Peyer's patch (tissue), 4 donors: ENCODE results near the gene EYA4. TPM values are rescaled to one million over a fixed set of nuclear protein-coding genes. Genes with fewer than 3 reads are reported as not detected.

Experiments used
- DNase-seq, 3 donors: peaks; one replicate each; pipeline ENCODE4 v3.0.0-alpha.2; 2017 to 2019
- H3K27ac ChIP-seq, 4 donors: fragments of 200-600 bp; sonication (generic); one replicate each; pipeline ENCODE4 v1.5.1; 2016 to 2019
- H3K27me3 ChIP-seq, 2 donors: fragments of 200-600 bp; sonication (generic); one replicate each; pipeline ENCODE4 v1.5.1; 2019
- H3K36me3 ChIP-seq, 3 donors: fragments of 200-600 bp; sonication (generic); one replicate each; pipeline ENCODE4 v1.5.1; 2016 to 2019
- H3K4me1 ChIP-seq, 4 donors: fragments of 200-600 bp; sonication (generic); one replicate each; pipeline ENCODE4 v1.5.1; 2016 to 2019
- H3K4me3 ChIP-seq, 4 donors: fragments of 200-600 bp; sonication (generic); 1 replicate in 3 of 4; 2 replicates in 1 of 4; pipeline ENCODE4 v1.5.1; 2016 to 2019; ENCODE audit warnings: mild to moderate bottlenecking in 1 of 4
- H3K9me3 ChIP-seq, 4 donors: fragments of 200-600 bp; sonication (generic); one replicate each; pipeline ENCODE4 v1.5.1; 2016 to 2019; ENCODE audit warnings: mild to moderate bottlenecking in 1 of 4
- CTCF ChIP-seq, 6 experiments: fragments of 450-650 bp in 4 of 6; fragments of 200-600 bp in 2 of 6; sonication (generic) in 1 of 6; IDR thresholded peaks; one replicate each; pipeline ENCODE4 v1.5.1; 2017 to 2019; ENCODE audit warnings: antibody characterized with exemption in 6 of 6, mild to moderate bottlenecking in 3 of 6, moderate library complexity in 1 of 6
- POLR2A ChIP-seq, 2 donors: fragments of 450-650 bp; IDR thresholded peaks; one replicate each; pipeline ENCODE4 v1.5.1; 2017; ENCODE audit warnings: antibody characterized with exemption in 2 of 2, mild to moderate bottlenecking in 2 of 2, moderate library complexity in 2 of 2
- total RNA-seq, 4 donors: library from RNA; depleted of rRNA; stranded (reverse); fragments of >200 nt; gene quantifications; one replicate each; pipeline ENCODE4 v1.1.0, GENCODE V29; 2016

EYA4 gene
- total RNA-seq, 4 donors from 2014 or later: 0.19 to 3.3 (median 1.3) TPM; not detected in 1

GRCh38 chr6:133277228-133277899 is 36.2 kb downstream of the EYA4 start:
- no peak for TF ChIP-seq CTCF (IDR thresholded peaks at IDR 0.05)
- no peak for TF ChIP-seq POLR2A (IDR thresholded peaks at IDR 0.05)
- Histone ChIP-seq H3K4me1 (no peaks in the 10 kb centered on the region), H3K9me3 (no peaks in the 10 kb centered on the region), H3K4me3 (no peak overlapping the region), H3K27ac (no peak overlapping the region), H3K27me3 (no peaks in the 10 kb centered on the region), H3K36me3 (no peaks in the 10 kb centered on the region)
- DNase-seq: no peak

- no peaks in the 10 kb centered on the region for H3K36me3 ChIP-seq
- H3K27ac ChIP-seq: no peak overlapping the region
- no peak for DNase-seq
- no peak for TF ChIP-seq CTCF (IDR thresholded peaks at IDR 0.05)
- TF ChIP-seq POLR2A (IDR thresholded peaks at IDR 0.05): no peak
- H3K4me1 ChIP-seq: no peaks in the 10 kb centered on the region
- no peaks in the 10 kb centered on the region for H3K27me3 ChIP-seq
- no peak overlapping the region for H3K4me3 ChIP-seq
- H3K9me3 ChIP-seq: no peaks in the 10 kb centered on the region
Observed at GRCh38 chr6:133277900-133278545, 36.9 kb downstream of the EYA4 start.

- H3K36me3 ChIP-seq: no peaks in the 10 kb centered on the region
- no peaks in the 10 kb centered on the region for H3K9me3 ChIP-seq
- H3K27me3 ChIP-seq: no peaks in the 10 kb centered on the region
- no peak for DNase-seq
- no peak overlapping the region for H3K4me3 ChIP-seq
- no peaks in the 10 kb centered on the region for H3K4me1 ChIP-seq
- no peak overlapping the region for H3K27ac ChIP-seq
- TF ChIP-seq POLR2A (IDR thresholded peaks at IDR 0.05) (no peak), CTCF (IDR thresholded peaks at IDR 0.05) (no peak)
Observed at GRCh38 chr6:133286765-133287164, 45.6 kb downstream of the EYA4 start.

GRCh38 chr6:133288662-133289061 is 47.5 kb downstream of the EYA4 start:
- H3K4me3 ChIP-seq: no peak overlapping the region
- no peaks in the 10 kb centered on the region for H3K27me3 ChIP-seq
- DNase-seq: no peak
- TF ChIP-seq POLR2A (IDR thresholded peaks at IDR 0.05): no peak
- no peak for TF ChIP-seq CTCF (IDR thresholded peaks at IDR 0.05)
- H3K9me3 ChIP-seq: no peaks in the 10 kb centered on the region
- H3K36me3 ChIP-seq: no peaks in the 10 kb centered on the region
- H3K27ac ChIP-seq: no peak overlapping the region
- no peaks in the 10 kb centered on the region for H3K4me1 ChIP-seq

- Histone ChIP-seq H3K4me3 (no peak overlapping the region), H3K36me3 (no peaks in the 10 kb centered on the region), H3K9me3 (no peaks in the 10 kb centered on the region), H3K4me1 (no peaks in the 10 kb centered on the region), H3K27me3 (no peaks in the 10 kb centered on the region), H3K27ac (no peak overlapping the region)
- DNase-seq: no peak
- TF ChIP-seq POLR2A (IDR thresholded peaks at IDR 0.05): no peak
- no peak for TF ChIP-seq CTCF (IDR thresholded peaks at IDR 0.05)
Observed at GRCh38 chr6:133289733-133290306, 48.7 kb downstream of the EYA4 start.
